ENCODE measurements around the gene HPCA. TPM values are rescaled to one million over a fixed set of nuclear protein-coding genes. Genes with fewer than 3 reads are reported as not detected.

HPCA gene
- total RNA-seq, 1 donor from 2014 or later = 1.0 TPM

- H3K4me3 Mint-ChIP-seq = no peak overlapping the region
- no peaks in the 10 kb centered on the region for H3K36me3 Mint-ChIP-seq
- peaks cover 10% of the 10 kb centered on the region for H3K4me1 Mint-ChIP-seq (ENCODE audit: unreplicated experiment)
- TF ChIP-seq, protein P1, sequence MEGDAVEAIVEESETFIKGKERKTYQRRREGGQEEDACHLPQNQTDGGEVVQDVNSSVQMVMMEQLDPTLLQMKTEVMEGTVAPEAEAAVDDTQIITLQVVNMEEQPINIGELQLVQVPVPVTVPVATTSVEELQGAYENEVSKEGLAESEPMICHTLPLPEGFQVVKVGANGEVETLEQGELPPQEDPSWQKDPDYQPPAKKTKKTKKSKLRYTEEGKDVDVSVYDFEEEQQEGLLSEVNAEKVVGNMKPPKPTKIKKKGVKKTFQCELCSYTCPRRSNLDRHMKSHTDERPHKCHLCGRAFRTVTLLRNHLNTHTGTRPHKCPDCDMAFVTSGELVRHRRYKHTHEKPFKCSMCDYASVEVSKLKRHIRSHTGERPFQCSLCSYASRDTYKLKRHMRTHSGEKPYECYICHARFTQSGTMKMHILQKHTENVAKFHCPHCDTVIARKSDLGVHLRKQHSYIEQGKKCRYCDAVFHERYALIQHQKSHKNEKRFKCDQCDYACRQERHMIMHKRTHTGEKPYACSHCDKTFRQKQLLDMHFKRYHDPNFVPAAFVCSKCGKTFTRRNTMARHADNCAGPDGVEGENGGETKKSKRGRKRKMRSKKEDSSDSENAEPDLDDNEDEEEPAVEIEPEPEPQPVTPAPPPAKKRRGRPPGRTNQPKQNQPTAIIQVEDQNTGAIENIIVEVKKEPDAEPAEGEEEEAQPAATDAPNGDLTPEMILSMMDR (conservative IDR thresholded peaks at IDR 0.05) = no peak
- H3K27me3 Mint-ChIP-seq = no peaks in the 10 kb centered on the region
- H3K9me3 Mint-ChIP-seq = no peaks in the 10 kb centered on the region
- no peak for DNase-seq (ENCODE audit: extremely low spot score, unreplicated experiment)
- H3K27ac Mint-ChIP-seq = no peak overlapping the region
These were observed 31.2 kb downstream of the HPCA start for GRCh38 chr1:32917521-32917920.

- H3K4me1 Mint-ChIP-seq (ENCODE audit: unreplicated experiment) = peaks cover 10% of the 10 kb centered on the region
- no peak for DNase-seq (ENCODE audit: extremely low spot score, unreplicated experiment)
- H3K9me3 Mint-ChIP-seq = no peaks in the 10 kb centered on the region
- H3K27ac Mint-ChIP-seq = no peak overlapping the region
- no peaks in the 10 kb centered on the region for H3K27me3 Mint-ChIP-seq
- H3K4me3 Mint-ChIP-seq = no peak overlapping the region
- TF ChIP-seq, protein P1 (conservative IDR thresholded peaks at IDR 0.05) = no peak
- H3K36me3 Mint-ChIP-seq = no peaks in the 10 kb centered on the region
These were observed 31.9 kb downstream of the HPCA start for GRCh38 chr1:32918179-32918578.

GRCh38 chr1:32919811-32920733, 33.8 kb downstream of the HPCA start:
- Mint-ChIP-seq H3K27ac (no peak overlapping the region), H3K27me3 (peaks cover 10% of the 10 kb centered on the region)

DNA sequence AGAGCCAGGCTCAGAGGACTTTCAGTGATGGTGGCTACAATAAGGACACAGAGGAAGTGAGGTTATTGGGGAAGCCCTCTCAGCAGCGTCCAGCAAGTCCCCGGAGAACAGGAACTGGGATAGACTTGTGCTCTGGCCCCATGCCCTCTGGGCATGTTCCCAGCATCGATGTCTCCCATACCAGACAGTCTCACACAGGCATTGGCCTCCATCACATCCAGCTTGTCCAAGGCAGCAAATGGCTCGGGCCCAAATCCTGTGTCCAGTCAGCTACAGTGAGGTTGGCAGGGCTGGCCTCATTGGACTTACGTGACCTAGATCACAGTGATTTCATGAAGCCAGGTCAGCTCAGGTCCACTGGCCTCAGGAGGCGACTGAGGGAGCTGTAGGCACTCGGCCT, 34.5 kb downstream of the HPCA start:
- Mint-ChIP-seq H3K27ac (no peak overlapping the region), H3K36me3 (no peaks in the 10 kb centered on the region), H3K9me3 (no peaks in the 10 kb centered on the region), H3K4me1 (ENCODE audit: unreplicated experiment) (peaks cover 23% of the 10 kb centered on the region), H3K27me3 (peaks cover 17% of the 10 kb centered on the region), H3K4me3 (no peak overlapping the region)
- DNase-seq (ENCODE audit: extremely low spot score, unreplicated experiment) = no peak
- TF ChIP-seq, protein P1 (conservative IDR thresholded peaks at IDR 0.05) = no peak

More at GRCh38 chr1:32919811-32920733, 33.8 kb downstream of the HPCA start:
- Mint-ChIP-seq H3K36me3 (no peaks in the 10 kb centered on the region), H3K4me3 (no peak overlapping the region), H3K4me1 (ENCODE audit: unreplicated experiment) (peaks cover 15% of the 10 kb centered on the region), H3K9me3 (no peaks in the 10 kb centered on the region)
- DNase-seq (ENCODE audit: extremely low spot score, unreplicated experiment) = no peak
- TF ChIP-seq, protein P1 (conservative IDR thresholded peaks at IDR 0.05) = no peak

- peak overlapping the region; percentile 73 for H3K27ac Mint-ChIP-seq
- TF ChIP-seq, protein P1 (conservative IDR thresholded peaks at IDR 0.05) = peak; percentile 54
- DNase-seq (ENCODE audit: extremely low spot score, unreplicated experiment) = no peak
- no peaks in the 10 kb centered on the region for H3K36me3 Mint-ChIP-seq
- peaks cover 22% of the 10 kb centered on the region for H3K27me3 Mint-ChIP-seq
- H3K4me3 Mint-ChIP-seq = peak overlapping the region; percentile 78
- peaks cover 10% of the 10 kb centered on the region for H3K9me3 Mint-ChIP-seq
- H3K4me1 Mint-ChIP-seq (ENCODE audit: unreplicated experiment) = peaks cover 25% of the 10 kb centered on the region
These were observed 38.6 kb downstream of the HPCA start for GRCh38 chr1:32924881-32925344.

Data from type B pancreatic cell (in vitro differentiated cells).